HepG2 (cell line): ENCODE measurements around the gene FAM114A2. TPM values are rescaled to one million over a fixed set of nuclear protein-coding genes. Genes with fewer than 3 reads are reported as not detected.

Experiments used
- DMAP1 ChIP-seq: IDR thresholded peaks from 2 replicates; pipeline ENCODE4 v1.6.1; 2016
- ETV6 ChIP-seq: sonication (generic); formaldehyde crosslinking; conservative IDR thresholded peaks from 2 replicates; pipeline ENCODE4 v1.4.0; 2020; ENCODE audit warnings: missing genetic modification reagents
- GFI1 ChIP-seq: sonication (generic); formaldehyde crosslinking; IDR thresholded peaks from 2 replicates; pipeline ENCODE4 v1.5.0; 2020; ENCODE audit warnings: missing genetic modification reagents, mild to moderate bottlenecking, borderline replicate concordance
- HHEX ChIP-seq: IDR thresholded peaks from 2 replicates; pipeline ENCODE4 v1.6.1; 2016; ENCODE audit warnings: control low read depth
- KMT2A ChIP-seq: sonication (generic); formaldehyde crosslinking; IDR thresholded peaks from 2 replicates; pipeline ENCODE4 v1.4.0; 2020; ENCODE audit warnings: missing genetic modification reagents
- TARDBP ChIP-seq: sonication (generic); formaldehyde crosslinking; IDR thresholded peaks from 2 replicates; pipeline ENCODE4 v1.8.0; 2022; ENCODE audit warnings: mild to moderate bottlenecking, missing genetic modification reagents
- TOE1 ChIP-seq: sonication (generic); formaldehyde crosslinking; IDR thresholded peaks from 2 replicates; pipeline ENCODE4 v1.4.0; 2020; ENCODE audit warnings: mild to moderate bottlenecking, missing genetic modification reagents
- ZNF232 ChIP-seq: sonication (generic); formaldehyde crosslinking; IDR thresholded peaks from 2 replicates; pipeline ENCODE4 v1.4.0; 2020; ENCODE audit warnings: missing genetic modification reagents, borderline replicate concordance
- ZNF251 ChIP-seq: sonication (generic); formaldehyde crosslinking; IDR thresholded peaks from 2 replicates; pipeline ENCODE4 v1.9.0; 2021; ENCODE audit warnings: mild to moderate bottlenecking, missing genetic modification reagents
- ZNF253 ChIP-seq: sonication (generic); formaldehyde crosslinking; IDR thresholded peaks from 2 replicates; pipeline ENCODE4 v1.8.0; 2022; ENCODE audit warnings: mild to moderate bottlenecking, missing genetic modification reagents, borderline replicate concordance
- ZNF34 ChIP-seq: sonication (generic); formaldehyde crosslinking; IDR thresholded peaks from 2 replicates; pipeline ENCODE4 v1.4.0; 2020; ENCODE audit warnings: mild to moderate bottlenecking, missing genetic modification reagents, borderline replicate concordance
- ZNF549 ChIP-seq: sonication (generic); formaldehyde crosslinking; IDR thresholded peaks from 2 replicates; pipeline ENCODE4 v1.5.0; 2020; ENCODE audit warnings: missing genetic modification reagents
- ZNF629 ChIP-seq: sonication (generic); formaldehyde crosslinking; conservative IDR thresholded peaks from 2 replicates; pipeline ENCODE4 v1.5.0; 2020; ENCODE audit warnings: missing genetic modification reagents
- ZNF644 ChIP-seq: IDR thresholded peaks from 2 replicates; pipeline ENCODE4 v1.6.1; 2016; ENCODE audit warnings: low read depth
- ZZZ3 ChIP-seq: sonication (generic); formaldehyde crosslinking; IDR thresholded peaks from 2 replicates; pipeline ENCODE4 v1.4.0; 2020; ENCODE audit warnings: missing genetic modification reagents, mild to moderate bottlenecking, borderline replicate concordance
- polyA plus RNA-seq, 8 experiments: library from polyadenylated mRNA; depleted of rRNA in 3 of 8; stranded (reverse) in 7 of 8; unstranded in 1 of 8; fragments of >200 nt; fragmentation: Illumina TruSeq in 4 of 8; extraction: Trizol in 4 of 8; gene quantifications; 2 replicates each; pipeline versions ENCODE4 v1.2.1 to v1.2.3, GENCODE V29; 2011 to 2016; ENCODE audit warnings: low read depth in 4 of 8, missing spikeins in 1 of 8, mixed read lengths in 1 of 8; ENCODE audit not compliant: insufficient read depth in 1 of 8
- total RNA-seq, 5 experiments: library from RNA; depleted of rRNA; stranded (reverse); fragments of >200 nt; fragmentation: Illumina TruSeq; extraction: Trizol; gene quantifications; 2 replicates each; pipeline ENCODE4 v1.2.3, GENCODE V29; 2016; ENCODE audit warnings: low read depth in 1 of 5
- TF ChIP-seq, protein P1 (sequence below): sonication (generic); formaldehyde crosslinking; IDR thresholded peaks from 2 replicates; pipeline ENCODE4 v1.4.0; 2020; ENCODE audit warnings: missing genetic modification reagents, borderline replicate concordance
- TF ChIP-seq, protein P2 (sequence below): sonication (generic); formaldehyde crosslinking; IDR thresholded peaks from 2 replicates; pipeline ENCODE4 v1.8.0; 2022; ENCODE audit warnings: mild to moderate bottlenecking, missing genetic modification reagents, moderate library complexity
- TF ChIP-seq, protein P3 (sequence below): sonication (generic); formaldehyde crosslinking; IDR thresholded peaks from 2 replicates; pipeline ENCODE4 v1.4.0; 2020; ENCODE audit warnings: mild to moderate bottlenecking, missing genetic modification reagents
- TF ChIP-seq, protein P4 (sequence below): sonication (generic); formaldehyde crosslinking; IDR thresholded peaks from 2 replicates; pipeline ENCODE4 v1.4.0; 2020; ENCODE audit warnings: mild to moderate bottlenecking, missing genetic modification reagents
- TF ChIP-seq, protein P5 (sequence below): sonication (generic); formaldehyde crosslinking; conservative IDR thresholded peaks from 2 replicates; pipeline ENCODE4 v1.8.0; 2022; ENCODE audit warnings: missing genetic modification reagents
- TF ChIP-seq, protein P6 (sequence below): sonication (generic); formaldehyde crosslinking; IDR thresholded peaks from 2 replicates; pipeline ENCODE4 v1.4.0; 2020; ENCODE audit warnings: missing genetic modification reagents, mild to moderate bottlenecking, borderline replicate concordance

Gene FAM114A2
- total and polyA plus RNA-seq, 2 of the 13 experiments (the other 11 are each of a cell fraction or from before 2014, with no cell fraction given), result 6.9 to 11.4 TPM

DNA sequence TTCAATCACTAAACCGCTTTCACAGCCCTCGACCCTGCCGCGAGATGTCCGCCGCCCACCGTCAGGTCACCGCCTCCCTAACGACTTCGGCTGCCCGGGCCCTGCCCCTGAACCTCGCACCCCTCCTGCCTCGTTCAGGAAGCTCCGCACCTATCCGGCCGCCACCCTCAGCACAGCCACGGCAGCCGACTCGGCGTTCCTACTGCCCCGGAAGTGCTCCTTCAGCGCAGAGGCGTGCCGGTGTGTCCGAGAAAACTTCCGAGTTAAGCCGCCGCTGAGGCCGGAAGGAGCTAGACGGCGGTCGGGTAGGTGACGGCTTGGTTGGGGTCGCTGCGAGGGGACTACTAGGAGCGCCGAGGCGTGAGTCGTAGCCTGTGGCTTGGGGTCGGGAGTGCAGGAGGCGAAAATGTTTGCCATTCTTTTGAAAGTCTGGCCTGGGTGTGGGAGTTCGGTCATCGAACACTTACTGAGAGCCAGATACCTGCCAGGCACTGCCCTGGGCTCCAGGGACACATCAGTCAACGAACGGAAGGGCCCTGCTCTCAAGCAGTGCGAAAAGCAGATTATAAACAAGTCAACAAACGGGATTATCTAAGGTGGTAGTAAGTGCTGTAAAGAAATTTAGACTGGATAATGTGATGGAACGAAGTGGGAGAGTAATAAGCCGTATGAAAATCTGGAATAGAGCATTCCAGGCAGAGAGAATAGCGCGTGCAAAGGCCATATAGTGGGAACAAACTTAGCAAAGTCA, at the start of gene FAM114A2, which contains the start of gene MFAP3 (continued):
- TF ChIP-seq, protein P1, sequence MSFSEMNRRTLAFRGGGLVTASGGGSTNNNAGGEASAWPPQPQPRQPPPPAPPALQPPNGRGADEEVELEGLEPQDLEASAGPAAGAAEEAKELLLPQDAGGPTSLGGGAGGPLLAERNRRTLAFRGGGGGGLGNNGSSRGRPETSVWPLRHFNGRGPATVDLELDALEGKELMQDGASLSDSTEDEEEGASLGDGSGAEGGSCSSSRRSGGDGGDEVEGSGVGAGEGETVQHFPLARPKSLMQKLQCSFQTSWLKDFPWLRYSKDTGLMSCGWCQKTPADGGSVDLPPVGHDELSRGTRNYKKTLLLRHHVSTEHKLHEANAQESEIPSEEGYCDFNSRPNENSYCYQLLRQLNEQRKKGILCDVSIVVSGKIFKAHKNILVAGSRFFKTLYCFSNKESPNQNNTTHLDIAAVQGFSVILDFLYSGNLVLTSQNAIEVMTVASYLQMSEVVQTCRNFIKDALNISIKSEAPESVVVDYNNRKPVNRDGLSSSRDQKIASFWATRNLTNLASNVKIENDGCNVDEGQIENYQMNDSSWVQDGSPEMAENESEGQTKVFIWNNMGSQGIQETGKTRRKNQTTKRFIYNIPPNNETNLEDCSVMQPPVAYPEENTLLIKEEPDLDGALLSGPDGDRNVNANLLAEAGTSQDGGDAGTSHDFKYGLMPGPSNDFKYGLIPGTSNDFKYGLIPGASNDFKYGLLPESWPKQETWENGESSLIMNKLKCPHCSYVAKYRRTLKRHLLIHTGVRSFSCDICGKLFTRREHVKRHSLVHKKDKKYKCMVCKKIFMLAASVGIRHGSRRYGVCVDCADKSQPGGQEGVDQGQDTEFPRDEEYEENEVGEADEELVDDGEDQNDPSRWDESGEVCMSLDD (CRISPR knock-in tag), result no peak
- no peak for TF ChIP-seq ZNF251
- no peak for TF ChIP-seq ZNF629 (CRISPR knock-in tag)
- 0 out of 2 replicates have a peak, but pooled peaks have one; percentile 48 for TF ChIP-seq ZNF644
- TF ChIP-seq GFI1 (CRISPR knock-in tag), result no peak
- TF ChIP-seq ZZZ3, result no peak; the same call in 1 of the 2 replicates
- TF ChIP-seq, protein P2, sequence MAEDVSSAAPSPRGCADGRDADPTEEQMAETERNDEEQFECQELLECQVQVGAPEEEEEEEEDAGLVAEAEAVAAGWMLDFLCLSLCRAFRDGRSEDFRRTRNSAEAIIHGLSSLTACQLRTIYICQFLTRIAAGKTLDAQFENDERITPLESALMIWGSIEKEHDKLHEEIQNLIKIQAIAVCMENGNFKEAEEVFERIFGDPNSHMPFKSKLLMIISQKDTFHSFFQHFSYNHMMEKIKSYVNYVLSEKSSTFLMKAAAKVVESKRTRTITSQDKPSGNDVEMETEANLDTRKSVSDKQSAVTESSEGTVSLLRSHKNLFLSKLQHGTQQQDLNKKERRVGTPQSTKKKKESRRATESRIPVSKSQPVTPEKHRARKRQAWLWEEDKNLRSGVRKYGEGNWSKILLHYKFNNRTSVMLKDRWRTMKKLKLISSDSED (CRISPR knock-in tag), result no peak
- no peak for TF ChIP-seq ZNF253 (CRISPR knock-in tag)
- TF ChIP-seq TARDBP, result peak; percentile 98
- peak; percentile 56; the same call in 1 of the 2 replicates for TF ChIP-seq TOE1 (CRISPR knock-in tag)
- peak; percentile 88 for TF ChIP-seq ETV6 (CRISPR knock-in tag)
- no peak for TF ChIP-seq ZNF549
- peak; percentile 28; the same call in 1 of the 2 replicates for TF ChIP-seq ZNF232 (CRISPR knock-in tag)
- TF ChIP-seq, protein P3, sequence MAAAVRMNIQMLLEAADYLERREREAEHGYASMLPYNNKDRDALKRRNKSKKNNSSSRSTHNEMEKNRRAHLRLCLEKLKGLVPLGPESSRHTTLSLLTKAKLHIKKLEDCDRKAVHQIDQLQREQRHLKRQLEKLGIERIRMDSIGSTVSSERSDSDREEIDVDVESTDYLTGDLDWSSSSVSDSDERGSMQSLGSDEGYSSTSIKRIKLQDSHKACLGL (CRISPR knock-in tag), result peak; percentile 80; the same call in 1 of the 2 replicates
- TF ChIP-seq, protein P4, sequence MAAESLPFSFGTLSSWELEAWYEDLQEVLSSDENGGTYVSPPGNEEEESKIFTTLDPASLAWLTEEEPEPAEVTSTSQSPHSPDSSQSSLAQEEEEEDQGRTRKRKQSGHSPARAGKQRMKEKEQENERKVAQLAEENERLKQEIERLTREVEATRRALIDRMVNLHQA, result no peak
- peak; percentile 69; the same call in 1 of the 2 replicates for TF ChIP-seq ZNF34 (CRISPR knock-in tag)
- TF ChIP-seq KMT2A, result peak; percentile 99
- TF ChIP-seq HHEX (CRISPR knock-in tag), result no peak
- TF ChIP-seq, protein P5, sequence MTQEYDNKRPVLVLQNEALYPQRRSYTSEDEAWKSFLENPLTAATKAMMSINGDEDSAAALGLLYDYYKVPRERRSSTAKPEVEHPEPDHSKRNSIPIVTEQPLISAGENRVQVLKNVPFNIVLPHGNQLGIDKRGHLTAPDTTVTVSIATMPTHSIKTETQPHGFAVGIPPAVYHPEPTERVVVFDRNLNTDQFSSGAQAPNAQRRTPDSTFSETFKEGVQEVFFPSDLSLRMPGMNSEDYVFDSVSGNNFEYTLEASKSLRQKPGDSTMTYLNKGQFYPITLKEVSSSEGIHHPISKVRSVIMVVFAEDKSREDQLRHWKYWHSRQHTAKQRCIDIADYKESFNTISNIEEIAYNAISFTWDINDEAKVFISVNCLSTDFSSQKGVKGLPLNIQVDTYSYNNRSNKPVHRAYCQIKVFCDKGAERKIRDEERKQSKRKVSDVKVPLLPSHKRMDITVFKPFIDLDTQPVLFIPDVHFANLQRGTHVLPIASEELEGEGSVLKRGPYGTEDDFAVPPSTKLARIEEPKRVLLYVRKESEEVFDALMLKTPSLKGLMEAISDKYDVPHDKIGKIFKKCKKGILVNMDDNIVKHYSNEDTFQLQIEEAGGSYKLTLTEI (CRISPR knock-in tag), result no peak
- peak; percentile 94 for TF ChIP-seq DMAP1 (CRISPR knock-in tag)
- TF ChIP-seq, protein P6, sequence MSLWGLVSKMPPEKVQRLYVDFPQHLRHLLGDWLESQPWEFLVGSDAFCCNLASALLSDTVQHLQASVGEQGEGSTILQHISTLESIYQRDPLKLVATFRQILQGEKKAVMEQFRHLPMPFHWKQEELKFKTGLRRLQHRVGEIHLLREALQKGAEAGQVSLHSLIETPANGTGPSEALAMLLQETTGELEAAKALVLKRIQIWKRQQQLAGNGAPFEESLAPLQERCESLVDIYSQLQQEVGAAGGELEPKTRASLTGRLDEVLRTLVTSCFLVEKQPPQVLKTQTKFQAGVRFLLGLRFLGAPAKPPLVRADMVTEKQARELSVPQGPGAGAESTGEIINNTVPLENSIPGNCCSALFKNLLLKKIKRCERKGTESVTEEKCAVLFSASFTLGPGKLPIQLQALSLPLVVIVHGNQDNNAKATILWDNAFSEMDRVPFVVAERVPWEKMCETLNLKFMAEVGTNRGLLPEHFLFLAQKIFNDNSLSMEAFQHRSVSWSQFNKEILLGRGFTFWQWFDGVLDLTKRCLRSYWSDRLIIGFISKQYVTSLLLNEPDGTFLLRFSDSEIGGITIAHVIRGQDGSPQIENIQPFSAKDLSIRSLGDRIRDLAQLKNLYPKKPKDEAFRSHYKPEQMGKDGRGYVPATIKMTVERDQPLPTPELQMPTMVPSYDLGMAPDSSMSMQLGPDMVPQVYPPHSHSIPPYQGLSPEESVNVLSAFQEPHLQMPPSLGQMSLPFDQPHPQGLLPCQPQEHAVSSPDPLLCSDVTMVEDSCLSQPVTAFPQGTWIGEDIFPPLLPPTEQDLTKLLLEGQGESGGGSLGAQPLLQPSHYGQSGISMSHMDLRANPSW (CRISPR knock-in tag), result 0 out of 2 replicates have a peak, but pooled peaks have one; percentile 63
